Gastrocnemius medialis (tissue), 4 donors: ENCODE measurements around the gene DNAJC7.

ENCODE experiments used
- CTCF ChIP-seq, 5 experiments: fragments of 450-650 bp in 3 of 5; fragments of 200-600 bp in 2 of 5; sonication (generic) in 2 of 5; IDR thresholded peaks in 4 of 5; conservative IDR thresholded peaks in 1 of 5; 1 replicate in 4 of 5; 2 replicates in 1 of 5; pipeline ENCODE4 v1.5.1; 2016 to 2019; ENCODE audit warnings: antibody characterized with exemption in 5 of 5, mild to moderate bottlenecking in 3 of 5, moderate library complexity in 3 of 5
- POLR2A ChIP-seq, 2 donors: fragments of 450-650 bp; IDR thresholded peaks; one replicate each; pipeline ENCODE4 v1.6.1; 2017; ENCODE audit warnings: antibody characterized with exemption in 2 of 2, mild to moderate bottlenecking in 2 of 2, moderate library complexity in 2 of 2

GRCh38 chr17:42018988-42019387, 1.7 kb upstream of the DNAJC7 start:
- TF ChIP-seq CTCF (IDR thresholded peaks at IDR 0.05 in 4 of 5, conservative IDR thresholded peaks at IDR 0.05 in 1 of 5) = no peak
- TF ChIP-seq POLR2A (IDR thresholded peaks at IDR 0.05) = no peak
